Neural cell (in vitro differentiated cells): Measurements from ENCODE around the gene GDF11. TPM values are rescaled to one million over a fixed set of nuclear protein-coding genes. Genes with fewer than 3 reads are reported as not detected.
A peak's percentile ranks its signal among the peaks of the same experiment; 100 is the strongest.

Experiments
- H2AFZ ChIP-seq: fragments of 200-600, 300-800 bp; sonication (generic), shearing (Covaris generic); 2 replicates; pipeline ENCODE4 v1.6.0; 2014; ENCODE audit warnings: low read depth, mild to moderate bottlenecking, antibody characterized with exemption, low read length, moderate library complexity
- H3F3A ChIP-seq: fragments of 200-600 bp; shearing (Covaris generic); 2 replicates; pipeline ENCODE4 v1.6.1; 2016; ENCODE audit warnings: mild to moderate bottlenecking, moderate library complexity, mixed read lengths, antibody characterized with exemption, low read length; ENCODE audit not compliant: insufficient read depth, poor library complexity, severe bottlenecking
- H3K27ac ChIP-seq: fragments of 200-600, 300-800 bp; sonication (generic), shearing (Covaris generic); 2 replicates; pipeline ENCODE4 v1.5.1; 2014; ENCODE audit warnings: mild to moderate bottlenecking, low read length, moderate library complexity
- H3K27me3 ChIP-seq: fragments of 300-800, 200-600 bp; sonication (generic), shearing (Covaris generic); 2 replicates; pipeline ENCODE4 v1.6.0; 2014; ENCODE audit warnings: mild to moderate bottlenecking, low read depth, low read length, moderate library complexity; ENCODE audit not compliant: insufficient read depth
- H3K36me3 ChIP-seq: fragments of 300-800, 200-600 bp; sonication (generic), shearing (Covaris generic); 2 replicates; pipeline ENCODE4 v1.5.1; 2014; ENCODE audit warnings: mild to moderate bottlenecking, antibody characterized with exemption, low read length, moderate library complexity; ENCODE audit not compliant: insufficient read depth
- H3K4me2 ChIP-seq: fragments of 300-800, 200-600 bp; sonication (generic), shearing (Covaris generic); 2 replicates; pipeline ENCODE4 v1.6.0; 2014; ENCODE audit warnings: mild to moderate bottlenecking, low read length
- H3K4me3 ChIP-seq: fragments of 300-800, 200-600 bp; sonication (generic), shearing (Covaris generic); 2 replicates; pipeline ENCODE4 v1.5.1; 2014; ENCODE audit warnings: mild to moderate bottlenecking, low read length, moderate library complexity
- H3K79me2 ChIP-seq: fragments of 200-600 bp; shearing (Covaris generic); replicated peaks from 2 replicates; pipeline ENCODE4 v1.6.0; 2014; ENCODE audit warnings: mild to moderate bottlenecking, low read length, moderate library complexity; ENCODE audit not compliant: insufficient read depth
- H3K9ac ChIP-seq: fragments of 300-800, 200-600 bp; sonication (generic), shearing (Covaris generic); 2 replicates; pipeline ENCODE4 v1.6.1; 2016; ENCODE audit warnings: mild to moderate bottlenecking, low read length, mixed read lengths
- H3K9me2 ChIP-seq: fragments of 200-600 bp; shearing (Covaris generic); 2 replicates; pipeline ENCODE4 v1.6.1; 2016; ENCODE audit warnings: mild to moderate bottlenecking, low read length, mixed read lengths; ENCODE audit not compliant: insufficient read depth
- H3K9me3 ChIP-seq: fragments of 200-600, 300-800 bp; sonication (generic), shearing (Covaris generic); 2 replicates; pipeline ENCODE4 v1.6.1; 2016; ENCODE audit warnings: mild to moderate bottlenecking, mixed run types, low read length, moderate library complexity, mixed read lengths
- H4K20me1 ChIP-seq: fragments of 200-600 bp; shearing (Covaris generic); 2 replicates; pipeline ENCODE4 v1.6.1; 2016; ENCODE audit warnings: mild to moderate bottlenecking, mixed run types; ENCODE audit not compliant: insufficient read depth
- CTCF ChIP-seq: fragments of 450-650 bp; IDR thresholded peaks from 2 replicates; pipeline ENCODE4 v1.5.1; 2014; ENCODE audit warnings: antibody characterized with exemption, mild to moderate bottlenecking, moderate library complexity; ENCODE audit not compliant: poor library complexity, severe bottlenecking
- EP300 ChIP-seq: fragments of 450-650 bp; conservative IDR thresholded peaks from 2 replicates; pipeline ENCODE4 v1.6.1; 2014; ENCODE audit warnings: antibody characterized with exemption, mild to moderate bottlenecking, moderate library complexity; ENCODE audit not compliant: poor library complexity, severe bottlenecking
- EZH2 ChIP-seq: fragments of 200-600, 300-800 bp; shearing (Covaris generic), sonication (generic); IDR thresholded peaks from 2 replicates; pipeline ENCODE4 v1.6.1; 2014; ENCODE audit warnings: antibody characterized with exemption, low read length, borderline replicate concordance, mild to moderate bottlenecking; ENCODE audit not compliant: insufficient read depth, poor library complexity, severe bottlenecking
- MXI1 ChIP-seq: fragments of 450-650 bp; conservative IDR thresholded peaks from 2 replicates; pipeline ENCODE4 v1.6.1; 2014; ENCODE audit warnings: antibody characterized with exemption, mild to moderate bottlenecking; ENCODE audit not compliant: poor library complexity, severe bottlenecking
- POLR2AphosphoS5 ChIP-seq: IDR thresholded peaks from 2 replicates; pipeline ENCODE4 v1.6.1; 2012
- RAD21 ChIP-seq: fragments of 450-650 bp; conservative IDR thresholded peaks from 2 replicates; pipeline ENCODE4 v1.6.1; 2014; ENCODE audit warnings: antibody characterized with exemption, mild to moderate bottlenecking, moderate library complexity
- REST ChIP-seq: IDR thresholded peaks from 2 replicates; pipeline ENCODE4 v1.6.1; 2012; ENCODE audit warnings: borderline replicate concordance
- SMC3 ChIP-seq: fragments of 450-650 bp; conservative IDR thresholded peaks from 2 replicates; pipeline ENCODE4 v1.6.1; 2014; ENCODE audit warnings: antibody characterized with exemption, mild to moderate bottlenecking, moderate library complexity; ENCODE audit not compliant: poor library complexity
- TAF1 ChIP-seq: IDR thresholded peaks from 2 replicates; pipeline ENCODE4 v1.6.1; 2012; ENCODE audit warnings: low read depth
- polyA plus RNA-seq: library from polyadenylated mRNA; depleted of rRNA; stranded (reverse); fragments of >200 nt; gene quantifications from 2 replicates; pipeline ENCODE4 v1.2.3, GENCODE V29; 2014

Gene GDF11
- polyA plus RNA-seq, 1 donor from 2014 or later = 16.0 TPM

- Histone ChIP-seq H3K4me3 (no peak overlapping the region), H3K9me3 (no peaks in the 10 kb centered on the region), H3K36me3 (peaks cover 6% of the 10 kb centered on the region), H3K27me3 (no peaks in the 10 kb centered on the region), H3K9ac (no peak overlapping the region), H3K9me2 (no peaks in the 10 kb centered on the region), H3K27ac (no peak overlapping the region), H3F3A (no peaks in the 10 kb centered on the region), H2AFZ (no peak overlapping the region), H4K20me1 (no peaks in the 10 kb centered on the region), H3K79me2 (peaks cover 7% of the 10 kb centered on the region), H3K4me2 (no peak overlapping the region)
- TF ChIP-seq REST (no peak), CTCF (peak; percentile 74), EZH2 (no peak), RAD21 (peak; percentile 74), SMC3 (peak; percentile 83), EP300 (no peak), MXI1 (no peak), TAF1 (no peak), POLR2AphosphoS5 (no peak)
These were observed 54.1 kb downstream of the GDF11 start for GRCh38 chr12:55797068-55797467.

- Histone ChIP-seq H3K4me3 (no peak overlapping the region), H2AFZ (no peak overlapping the region), H3K79me2 (peaks cover 7% of the 10 kb centered on the region), H3K9me2 (no peaks in the 10 kb centered on the region), H3F3A (no peaks in the 10 kb centered on the region), H3K36me3 (peaks cover 6% of the 10 kb centered on the region), H3K27ac (no peak overlapping the region), H3K4me2 (no peak overlapping the region), H3K9ac (no peak overlapping the region), H3K27me3 (no peaks in the 10 kb centered on the region), H4K20me1 (no peaks in the 10 kb centered on the region), H3K9me3 (no peaks in the 10 kb centered on the region)
- TF ChIP-seq EZH2 (no peak), CTCF (no peak), POLR2AphosphoS5 (no peak), REST (no peak), RAD21 (no peak), SMC3 (no peak), EP300 (no peak), TAF1 (no peak), MXI1 (no peak)
These were observed 54.6 kb downstream of the GDF11 start for GRCh38 chr12:55797550-55797949.
